NCI-H2081 (cell line): Measurements from ENCODE around the gene RAMAC.
"Not testable (repeated sequence)": the region's sequence is repeated elsewhere in the genome, so short reads cannot be mapped to it uniquely, and the experiment has no call there.

ENCODE experiments used
- DNase-seq, 2 experiments: peaks; one replicate each; lab custom pipeline; 2025; lab: John Stamatoyannopoulos, UW

Gene RAMAC

DNA sequence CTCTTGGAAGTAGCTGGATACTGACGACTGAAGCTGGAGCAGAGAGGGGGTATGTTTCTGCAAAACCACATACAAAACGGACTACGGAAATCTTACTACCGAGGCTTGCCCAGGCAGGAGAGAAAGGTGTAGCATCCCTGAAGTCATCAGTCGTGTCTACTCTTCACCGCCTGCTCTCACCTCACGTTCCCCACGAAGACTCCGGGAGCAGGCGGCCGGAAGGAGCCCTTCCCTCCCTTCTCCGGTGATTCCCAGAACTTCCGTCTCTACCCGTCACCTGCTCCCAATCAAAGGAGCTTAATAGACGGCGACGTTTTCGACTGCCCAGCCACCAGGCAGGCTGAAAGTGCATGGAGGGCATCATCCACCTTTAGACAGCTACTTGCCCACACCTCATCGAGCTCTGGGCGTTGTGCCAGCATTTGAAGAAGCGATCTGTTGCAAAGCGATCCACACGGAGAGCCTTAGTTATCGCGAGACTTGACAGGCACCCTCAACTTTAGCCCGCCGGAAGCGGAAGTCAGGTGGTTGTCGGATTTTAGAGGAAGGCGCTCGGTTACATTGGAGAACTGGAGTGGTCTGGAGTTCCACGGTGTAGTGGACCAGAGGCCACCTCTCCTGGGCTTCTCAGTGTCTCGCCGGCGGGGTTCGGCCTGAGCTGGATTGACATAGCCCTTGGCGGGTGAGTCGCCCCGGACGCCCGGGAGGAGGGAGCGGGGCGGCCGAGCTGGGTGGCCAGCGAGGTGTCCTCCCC lies at the start of gene RAMAC:
TSS of gene RAMAC (plus strand) at position 523 of the 754 bp plus-strand sequence. CDS start 2,809 bp downstream, outside the sequence.
- DNase-seq: peak; percentile 94 to 96

DNA sequence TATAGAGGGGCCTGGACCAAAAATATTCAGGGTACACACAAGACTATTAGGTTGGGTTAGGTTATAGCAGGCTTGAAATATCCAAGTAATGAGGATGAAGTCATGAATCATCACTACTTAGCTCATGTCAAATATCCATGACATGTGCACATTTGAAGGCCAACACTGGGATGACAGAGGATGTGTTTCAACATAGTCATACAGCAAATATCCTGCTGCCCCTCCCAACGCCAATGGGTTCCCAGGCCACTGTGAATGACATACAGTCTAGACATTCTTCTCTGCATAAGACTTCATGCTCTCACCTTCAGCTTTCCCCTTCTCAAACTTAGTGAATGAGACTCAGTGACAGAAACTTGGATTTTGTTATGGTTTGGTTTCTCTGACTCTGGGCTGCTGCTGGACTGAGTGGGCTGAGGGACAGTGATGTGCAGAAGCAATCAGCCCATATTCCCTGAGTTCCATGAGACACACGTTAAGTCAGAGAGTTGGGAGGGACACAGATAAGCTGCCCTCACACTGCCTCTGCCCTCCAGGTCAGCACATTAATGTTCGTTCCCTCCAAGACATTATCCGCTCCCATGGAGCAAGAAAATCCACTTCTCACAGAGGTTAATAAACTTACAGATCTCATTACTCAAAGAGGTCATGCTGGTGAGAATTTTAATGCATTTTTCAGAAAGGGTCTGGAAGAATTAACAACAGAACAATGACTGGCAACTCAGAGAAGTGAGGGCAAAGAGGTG lies 48.9 kb upstream of the RAMAC start:
- no peak for DNase-seq

DNA sequence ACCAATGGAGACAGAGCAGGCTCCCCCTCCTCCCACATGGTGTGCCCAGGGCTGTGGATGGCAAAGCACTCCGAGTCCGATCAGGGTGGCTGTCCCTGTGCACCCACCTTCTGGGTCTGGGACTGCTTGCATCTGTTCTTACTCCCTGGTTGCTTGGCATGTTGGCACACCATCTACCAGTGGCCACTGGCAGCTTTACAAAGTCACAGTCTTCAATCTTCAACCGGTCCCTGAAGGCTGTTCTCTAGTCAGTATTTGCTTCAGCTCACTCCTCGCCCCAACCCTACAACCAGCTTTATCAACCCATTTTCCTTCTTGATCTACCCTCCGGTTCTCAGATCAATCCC lies 48.3 kb upstream of the RAMAC start:
- DNase-seq: no peak

DNA sequence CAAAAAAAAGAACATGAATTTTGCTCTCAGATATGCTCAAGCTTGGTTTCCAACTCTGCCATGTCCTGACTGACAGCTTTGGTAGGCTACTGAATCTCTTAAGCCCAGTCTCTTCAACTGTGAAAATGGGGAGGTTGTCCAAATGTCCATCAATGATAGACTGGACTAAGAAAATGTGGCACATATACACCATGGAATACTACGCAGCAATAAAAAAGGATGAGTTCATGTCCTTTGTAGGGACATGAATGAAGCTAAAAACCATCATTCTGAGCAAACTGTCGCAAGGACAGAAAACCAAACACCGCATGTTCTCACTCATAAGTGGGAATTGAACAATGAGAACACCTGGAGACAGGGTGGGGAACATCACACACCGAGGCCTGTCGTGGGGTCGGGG lies 46.3 kb upstream of the RAMAC start:
- DNase-seq: not testable (repeated sequence)

DNA sequence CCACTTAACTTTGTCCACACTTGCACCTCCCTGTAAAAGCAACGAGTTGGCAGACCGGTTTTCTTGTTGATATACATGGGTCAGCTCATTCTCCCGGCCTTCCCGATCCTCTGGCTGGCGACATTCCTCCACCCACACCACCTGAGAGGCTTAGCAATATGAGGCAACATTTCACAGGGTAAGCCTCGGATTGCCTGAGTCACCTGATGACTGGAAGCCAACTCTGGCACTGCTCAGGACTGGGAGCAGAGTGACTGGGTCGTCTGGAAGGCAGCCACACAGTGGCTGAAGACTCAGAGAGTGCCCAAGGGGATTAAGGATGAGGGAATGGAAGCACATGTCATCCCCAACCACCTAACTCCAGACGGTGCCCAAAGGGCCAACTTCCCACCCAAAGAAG lies 43.3 kb upstream of the RAMAC start:
- DNase-seq: no peak

DNA sequence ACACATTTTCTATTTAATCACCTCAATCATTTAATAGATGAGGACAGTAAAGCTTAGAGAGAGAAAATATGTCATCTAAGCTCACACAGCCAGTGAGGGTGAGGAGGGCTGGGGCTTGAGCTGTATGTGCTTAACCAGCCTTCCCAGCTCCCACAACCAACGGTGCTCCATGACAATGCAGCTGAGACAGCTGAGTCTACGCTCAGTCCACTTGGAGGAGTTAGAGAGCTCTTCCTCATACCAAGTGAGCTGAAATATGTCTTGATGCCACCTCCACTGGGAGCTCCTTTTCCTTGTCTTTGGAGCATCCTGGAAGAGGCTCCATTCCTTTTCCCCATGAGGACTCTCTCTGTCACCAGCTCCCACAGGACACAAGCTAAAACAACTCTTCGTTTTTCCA lies 42.8 kb upstream of the RAMAC start:
- DNase-seq: no peak

DNA sequence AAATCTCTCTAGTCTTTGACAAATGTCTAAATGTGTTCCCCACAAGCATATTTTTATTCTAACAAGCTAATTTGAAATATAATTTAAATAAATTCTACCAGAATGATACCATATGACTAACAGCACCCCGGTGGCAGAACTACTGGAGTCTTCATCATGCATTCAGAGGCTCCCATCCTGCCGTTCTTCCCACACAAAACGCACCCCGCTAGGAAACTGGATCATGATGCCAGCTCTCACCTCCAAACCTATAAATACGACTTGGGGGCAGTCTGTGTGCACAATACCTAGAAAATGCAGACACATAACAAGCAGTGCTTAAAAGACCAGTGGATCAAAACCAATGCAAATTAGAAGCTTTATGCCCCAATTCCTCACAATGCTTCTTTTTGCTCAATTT lies 42.0 kb upstream of the RAMAC start:
- no peak for DNase-seq

DNA sequence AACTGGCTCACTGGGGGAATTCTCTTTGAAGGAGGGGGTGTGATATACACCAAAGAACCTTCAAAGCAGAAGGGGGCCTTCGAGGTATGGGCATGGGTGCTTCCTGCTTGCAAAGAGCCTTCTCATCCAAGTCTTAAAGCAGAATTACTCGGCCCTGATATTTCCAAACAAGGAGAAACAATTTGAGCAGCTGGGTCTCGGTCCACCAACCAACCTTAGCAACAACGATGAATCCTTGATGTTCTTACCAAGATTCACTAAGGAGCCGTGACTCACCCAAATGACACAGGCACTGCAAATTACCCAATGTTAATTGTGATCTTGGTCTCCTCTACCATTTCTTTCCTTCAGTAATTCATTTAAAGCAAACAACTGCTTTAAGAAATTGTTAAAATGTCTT lies 41.2 kb upstream of the RAMAC start:
- no peak for DNase-seq

DNA sequence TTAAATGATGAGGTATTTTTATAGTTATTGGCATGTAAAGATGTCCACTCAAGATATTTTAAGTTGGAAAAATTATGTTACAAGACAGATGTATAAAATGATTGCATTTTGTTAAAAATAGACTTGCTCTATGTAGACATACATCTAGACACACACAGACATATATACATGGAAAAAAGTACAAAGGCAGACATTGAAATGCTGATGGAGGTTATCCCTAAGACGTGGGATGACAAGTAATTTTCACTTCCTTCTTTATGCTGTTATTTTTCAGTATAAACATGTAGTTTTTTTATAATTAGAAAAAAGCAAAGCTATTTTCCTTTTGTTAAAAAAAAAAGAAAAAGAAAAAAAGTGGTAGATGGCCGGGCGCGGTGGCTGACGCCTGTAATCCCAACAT lies 40.7 kb upstream of the RAMAC start:
- DNase-seq: no peak

DNA sequence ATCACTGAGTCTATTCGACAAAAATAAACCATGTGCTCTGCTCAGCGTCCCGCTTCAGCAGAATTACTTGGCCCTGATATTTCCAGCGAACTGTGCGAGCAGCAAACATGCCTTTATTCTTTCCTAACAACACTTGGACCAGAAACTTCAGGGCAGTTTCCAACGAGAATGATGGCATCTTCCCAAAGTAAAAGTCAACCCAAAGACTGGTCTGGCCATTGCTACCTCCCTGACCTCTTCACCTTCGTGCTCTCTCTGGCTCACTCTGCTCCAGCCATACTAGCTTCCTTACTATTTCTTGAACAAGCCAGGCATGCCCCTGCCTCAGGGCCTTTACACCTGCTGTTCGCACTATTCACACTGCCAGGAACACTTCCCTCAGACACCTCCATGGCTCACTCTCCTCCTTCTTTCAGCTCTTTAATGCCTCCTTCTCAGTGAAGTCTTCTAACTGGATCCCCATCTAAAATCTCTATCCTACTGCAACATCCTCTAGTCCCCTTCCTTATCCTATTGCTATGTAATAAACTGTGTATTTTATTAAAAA lies 39.8 kb upstream of the RAMAC start:
- DNase-seq: no peak

DNA sequence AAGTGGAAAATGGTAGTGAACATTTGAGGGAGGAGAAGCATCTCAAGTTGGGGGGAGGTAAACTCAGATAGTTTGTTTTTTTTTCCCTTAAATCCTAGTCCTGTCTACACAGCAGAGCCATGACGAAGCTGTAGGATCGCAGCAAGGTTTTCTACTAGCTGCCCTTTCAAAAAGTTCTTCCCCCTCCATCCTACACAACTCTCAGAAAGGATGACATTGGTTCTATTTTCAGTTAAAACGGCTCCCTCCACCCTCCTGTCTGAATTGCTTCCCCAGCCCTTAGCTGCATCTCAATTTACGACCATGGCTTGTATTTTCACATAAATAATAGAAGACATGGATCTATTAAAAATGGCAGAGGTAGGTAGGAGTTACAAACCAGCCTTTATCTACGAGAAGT lies 35.7 kb upstream of the RAMAC start:
- DNase-seq: no peak

DNA sequence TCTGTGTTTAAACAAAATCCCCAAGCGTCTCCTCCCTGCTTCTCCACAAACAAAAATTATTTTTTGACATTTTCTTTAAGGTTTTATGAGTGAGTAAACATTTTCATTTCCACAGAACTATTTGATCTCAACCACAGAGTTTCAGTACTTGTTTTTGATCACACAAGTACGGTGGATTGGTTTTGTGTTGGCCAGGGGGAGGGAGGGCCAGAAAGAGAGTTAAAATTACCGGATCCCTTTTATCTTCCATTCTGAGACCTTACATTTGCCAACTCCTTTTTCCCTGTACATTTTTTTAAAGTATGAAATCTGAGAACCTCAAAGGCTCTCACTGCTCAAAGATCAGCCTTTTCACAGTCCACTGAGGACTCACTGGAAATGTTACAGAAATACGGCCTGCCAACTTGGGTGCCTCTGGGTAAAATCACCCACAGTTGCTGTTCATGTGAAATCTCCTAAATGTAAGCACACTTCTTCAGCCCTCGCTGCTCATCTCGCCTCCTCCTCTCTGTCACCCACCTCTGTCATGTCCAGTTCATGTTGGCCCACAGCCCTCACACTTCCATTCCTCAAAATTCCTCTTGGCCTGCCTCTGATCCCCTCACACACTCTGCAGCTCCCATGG lies 35.2 kb upstream of the RAMAC start:
- DNase-seq: no peak

DNA sequence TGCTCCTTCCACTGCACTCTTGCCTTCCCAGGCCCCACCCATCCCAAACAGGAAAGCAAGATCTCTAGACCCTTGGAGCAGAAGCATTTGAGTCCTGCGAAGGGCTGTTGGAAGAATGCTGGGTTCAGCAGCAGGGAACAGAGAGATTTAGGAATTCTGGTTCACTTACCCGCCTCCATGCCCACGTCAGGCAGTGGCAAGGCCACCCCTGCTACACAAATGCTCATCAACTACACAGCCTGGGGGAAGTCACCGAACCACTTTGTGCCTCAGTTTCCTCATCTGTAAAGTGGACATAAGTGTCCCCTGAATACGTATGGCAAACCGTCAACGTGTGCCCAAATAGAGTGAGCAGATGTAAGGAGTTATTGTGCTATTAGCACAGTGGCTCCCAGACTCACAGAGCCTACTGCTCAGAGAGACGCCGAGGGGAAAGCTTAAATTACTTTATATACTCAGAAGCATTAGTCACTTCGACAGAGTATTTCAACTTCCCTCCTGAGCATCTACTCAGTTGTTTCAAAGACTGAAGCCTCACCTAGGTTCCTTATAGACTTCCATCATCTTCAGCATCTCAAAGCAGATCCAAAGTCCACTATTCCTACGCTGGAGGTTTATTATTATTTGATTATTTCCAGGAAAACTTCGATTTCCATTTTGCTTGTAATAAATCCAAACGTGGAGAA lies 34.4 kb upstream of the RAMAC start:
- DNase-seq: no peak

DNA sequence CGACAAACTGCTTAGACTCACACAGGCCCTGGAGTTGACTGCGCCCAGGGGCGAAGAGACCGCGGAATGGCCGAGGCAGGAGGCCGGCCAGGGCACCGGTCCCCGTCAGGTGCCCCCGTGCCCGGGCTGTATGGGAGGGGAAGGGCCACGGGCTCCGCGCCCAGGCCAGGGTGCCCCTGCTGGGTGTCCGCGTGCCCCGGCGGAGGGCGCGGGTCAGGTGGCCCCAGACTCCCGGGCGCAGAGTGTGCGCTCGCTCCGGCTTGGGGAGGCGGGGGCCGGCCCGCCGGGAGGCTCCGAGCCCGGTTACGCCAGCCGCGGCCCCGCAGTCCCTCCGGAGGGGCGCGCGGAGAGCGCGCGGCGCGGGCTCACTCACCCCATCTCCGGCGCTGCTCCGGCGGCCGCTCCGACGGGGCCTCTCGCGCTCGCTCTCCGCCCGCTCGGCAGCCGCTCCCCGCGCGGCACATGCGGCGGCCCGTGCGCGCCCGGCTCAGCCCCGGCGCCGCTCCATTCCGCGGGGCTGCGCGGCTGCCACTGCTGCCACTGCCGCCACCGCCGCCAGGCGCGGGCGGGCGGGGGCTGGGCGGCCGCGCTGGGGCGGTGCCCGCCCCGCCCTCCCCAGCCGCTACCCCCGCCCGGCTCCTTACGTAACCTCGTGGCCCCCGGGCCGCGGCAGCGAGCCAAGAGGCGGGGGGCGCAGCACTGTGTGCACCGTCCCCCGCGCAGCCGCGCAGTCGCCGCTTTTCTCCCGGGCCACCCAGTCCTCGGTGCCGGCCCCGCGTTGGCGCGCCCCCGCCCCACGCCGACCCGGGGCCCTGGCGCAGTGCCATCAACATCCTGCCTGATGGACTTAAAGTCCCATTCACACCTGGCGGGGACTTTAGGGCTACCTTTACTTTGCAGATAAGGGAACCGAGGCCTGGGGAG lies 33.6 kb upstream of the RAMAC start, which contains the start of gene HOMER2:
TSS of gene HOMER2 (minus strand) at position 563 of the 924 bp plus-strand sequence. CDS start at position 378, 185 bp downstream.
- peak; percentile 52 to 58 for DNase-seq

DNA sequence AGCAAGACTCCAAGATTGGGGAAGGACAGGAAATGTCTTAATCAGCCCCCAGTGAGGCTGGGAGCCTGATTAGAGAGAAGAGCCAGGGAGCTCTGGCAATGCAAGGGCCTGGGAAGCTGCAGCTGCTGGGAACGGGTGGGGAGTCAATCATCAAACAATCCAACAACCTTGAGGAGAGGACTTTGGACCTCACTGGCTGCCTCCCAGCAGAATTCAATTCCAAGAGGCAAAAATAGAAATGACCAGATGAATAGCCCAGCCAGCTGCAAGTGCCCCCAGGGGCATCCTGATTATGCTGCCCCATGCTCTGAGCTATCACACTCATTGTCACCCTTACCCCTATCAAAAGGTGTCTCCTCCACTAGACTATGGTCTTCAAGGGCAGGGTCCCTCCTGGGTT lies 27.4 kb upstream of the RAMAC start:
- no peak for DNase-seq

DNA sequence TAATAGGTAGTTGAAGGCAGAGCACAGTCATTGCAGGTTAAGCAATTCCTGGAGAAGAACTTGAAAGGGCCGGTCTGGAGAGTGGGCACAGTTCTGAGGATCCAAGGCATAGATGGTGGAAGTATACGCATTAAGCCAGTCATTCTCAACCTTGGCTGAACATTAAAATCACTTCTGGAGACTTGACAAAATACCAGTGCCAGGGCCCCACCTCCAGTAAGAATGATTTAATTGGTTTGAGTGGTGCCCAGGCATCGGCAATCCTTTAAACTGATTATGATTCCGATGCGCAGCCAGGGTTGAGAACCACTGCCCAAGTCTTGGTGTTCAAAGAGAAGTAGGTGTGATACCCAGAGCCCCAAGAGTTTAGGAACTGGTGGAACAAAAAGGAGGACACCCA lies 26.6 kb upstream of the RAMAC start:
- DNase-seq: no peak

DNA sequence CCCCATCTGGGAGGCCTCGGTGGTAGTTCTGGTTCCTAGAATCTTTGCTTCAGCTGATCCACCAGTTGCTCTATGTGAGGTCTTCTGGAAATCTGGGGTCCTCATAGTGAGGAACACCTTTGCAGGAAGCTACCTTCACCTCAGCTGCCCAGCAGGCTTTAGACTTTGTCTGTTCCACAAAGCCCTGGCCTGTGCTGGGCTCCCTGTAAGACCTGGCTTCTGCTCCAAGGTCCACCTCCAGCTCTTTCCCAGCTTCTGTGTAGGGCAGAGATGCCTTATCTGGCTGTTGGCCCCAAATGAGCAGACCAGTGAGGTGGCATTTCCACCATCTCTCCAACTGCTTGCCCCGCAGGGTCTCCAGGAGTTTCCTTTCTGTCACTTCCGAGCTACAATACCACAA lies 25.2 kb upstream of the RAMAC start:
- no peak for DNase-seq

DNA sequence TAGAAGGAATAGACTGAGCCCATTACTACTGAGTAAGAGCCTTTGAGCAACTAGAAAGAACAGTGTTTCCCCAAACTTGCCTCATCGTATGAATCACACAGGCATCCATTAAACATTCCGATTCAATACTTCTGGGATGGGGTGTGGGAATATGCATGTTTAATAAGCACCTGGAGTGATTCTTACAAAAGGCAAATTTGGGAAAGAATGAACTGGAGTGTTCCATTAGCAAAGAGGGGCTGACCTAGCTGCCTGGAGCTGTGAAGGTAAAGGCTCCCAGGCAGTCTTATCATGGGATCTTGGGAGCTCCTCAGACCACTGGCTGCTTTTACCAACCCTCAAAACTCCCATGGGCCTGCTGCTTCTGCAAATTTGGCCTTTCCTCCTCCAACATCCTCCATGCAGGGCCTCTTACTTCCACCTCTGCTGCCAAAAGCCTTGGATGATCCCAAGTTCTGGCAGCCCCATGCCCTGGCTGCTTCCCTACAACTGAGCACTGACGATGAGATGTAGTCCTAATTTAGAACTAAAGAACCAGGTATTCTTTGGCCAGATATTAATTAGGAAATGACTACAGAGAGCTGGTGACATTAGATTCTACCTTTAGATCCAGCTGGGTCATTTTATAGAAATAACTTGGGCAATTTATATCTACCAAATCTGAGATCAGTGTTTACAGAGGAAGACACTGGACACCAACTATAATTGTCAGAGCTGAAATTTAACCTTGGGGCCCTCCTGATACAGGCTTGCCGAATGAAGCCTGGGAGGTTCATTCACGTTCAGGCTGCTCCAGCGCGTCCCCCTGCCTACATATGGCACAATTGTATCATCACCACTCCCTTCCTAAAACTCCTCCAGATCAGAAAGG lies 22.3 kb upstream of the RAMAC start:
- no peak for DNase-seq

DNA sequence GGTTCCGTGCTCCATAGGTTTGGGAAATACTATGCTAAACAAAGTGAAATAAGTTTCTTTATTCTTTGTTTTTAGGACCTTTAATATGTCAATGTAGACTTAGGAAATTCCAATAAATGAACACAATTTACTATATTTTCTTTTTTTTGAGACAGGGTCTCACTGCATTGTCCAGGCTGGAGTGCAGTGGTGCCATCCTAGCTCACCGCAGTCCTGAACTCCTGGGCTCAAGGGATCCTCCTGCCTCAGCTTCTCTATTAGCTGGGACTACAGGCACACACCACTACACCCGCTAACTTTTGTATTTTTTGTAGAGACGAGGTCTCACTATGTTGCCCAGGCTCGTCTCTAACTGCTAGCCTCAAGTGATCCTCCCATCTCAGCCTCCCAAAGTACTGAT lies 21.1 kb upstream of the RAMAC start:
- DNase-seq: no peak

DNA sequence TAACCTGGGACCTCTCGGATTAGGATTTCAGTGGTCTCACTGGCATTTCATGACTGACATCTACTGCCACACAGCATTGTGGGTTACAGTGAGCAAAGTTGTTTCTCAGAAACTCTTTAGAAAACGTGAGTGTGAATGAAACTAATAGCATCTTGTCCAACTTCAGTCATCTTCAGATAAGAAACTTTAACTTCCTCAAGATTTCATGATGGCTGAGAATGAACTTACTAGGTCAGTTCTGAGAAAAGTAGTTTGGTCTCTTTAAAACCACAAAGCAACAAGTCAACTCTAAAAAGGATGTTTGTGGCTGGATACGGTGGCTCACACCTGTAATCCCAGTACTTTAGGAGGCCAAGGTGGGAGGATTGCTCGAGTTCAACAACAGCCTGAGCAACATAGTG lies 19.3 kb upstream of the RAMAC start:
- no peak for DNase-seq
